ENCODE data around the gene MSI2.

MSI2 gene

DNA sequence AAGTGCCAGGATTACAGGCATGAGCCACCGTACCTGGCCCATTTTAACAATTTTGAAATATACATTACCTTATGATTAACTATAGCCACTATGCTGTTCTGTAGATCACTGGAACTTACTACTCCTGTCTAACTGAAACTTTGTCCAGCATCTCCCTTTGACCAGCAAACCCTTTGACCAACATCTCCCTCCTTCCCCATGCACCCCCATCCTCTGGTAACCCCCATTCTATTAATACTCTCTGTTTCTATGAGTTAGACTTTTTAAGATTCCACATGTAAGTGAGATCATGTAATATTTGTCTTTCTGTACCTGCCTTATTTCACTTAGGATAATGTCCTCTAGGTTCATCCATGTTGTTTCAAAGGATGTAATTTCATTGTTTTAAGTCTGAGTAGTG lies 178.0 kb downstream of the MSI2 start:
- TF ChIP-seq SP1 (IDR thresholded peaks at IDR 0.05) (no peak), FOXM1 (IDR thresholded peaks at IDR 0.05; ENCODE audit: borderline replicate concordance) (no peak), ZNF384 (IDR thresholded peaks at IDR 0.05) (no peak), FOXK2 (IDR thresholded peaks at IDR 0.05) (no peak), SUZ12 (IDR thresholded peaks at IDR 0.05) (no peak), NFRKB (IDR thresholded peaks at IDR 0.05) (no peak), ELF4 (IDR thresholded peaks at IDR 0.05) (no peak), FOXA1 (IDR thresholded peaks at IDR 0.05) (no peak), BHLHE40 (IDR thresholded peaks at IDR 0.05; ENCODE audit: borderline replicate concordance) (no peak), TARDBP (IDR thresholded peaks at IDR 0.05) (no peak), CTBP1 (IDR thresholded peaks at IDR 0.05; ENCODE audit: borderline replicate concordance) (no peak), LEF1 (IDR thresholded peaks at IDR 0.05; ENCODE audit: borderline replicate concordance) (no peak), ARNT (IDR thresholded peaks at IDR 0.05) (no peak), L3MBTL2 (conservative IDR thresholded peaks at IDR 0.05) (no peak)
- TF ChIP-seq, protein P1, sequence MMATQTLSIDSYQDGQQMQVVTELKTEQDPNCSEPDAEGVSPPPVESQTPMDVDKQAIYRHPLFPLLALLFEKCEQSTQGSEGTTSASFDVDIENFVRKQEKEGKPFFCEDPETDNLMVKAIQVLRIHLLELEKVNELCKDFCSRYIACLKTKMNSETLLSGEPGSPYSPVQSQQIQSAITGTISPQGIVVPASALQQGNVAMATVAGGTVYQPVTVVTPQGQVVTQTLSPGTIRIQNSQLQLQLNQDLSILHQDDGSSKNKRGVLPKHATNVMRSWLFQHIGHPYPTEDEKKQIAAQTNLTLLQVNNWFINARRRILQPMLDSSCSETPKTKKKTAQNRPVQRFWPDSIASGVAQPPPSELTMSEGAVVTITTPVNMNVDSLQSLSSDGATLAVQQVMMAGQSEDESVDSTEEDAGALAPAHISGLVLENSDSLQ (IDR thresholded peaks at IDR 0.05), result no peak
- ChIA-PET CTCF (no interaction called here), POLR2A (no interaction called here)

DNA sequence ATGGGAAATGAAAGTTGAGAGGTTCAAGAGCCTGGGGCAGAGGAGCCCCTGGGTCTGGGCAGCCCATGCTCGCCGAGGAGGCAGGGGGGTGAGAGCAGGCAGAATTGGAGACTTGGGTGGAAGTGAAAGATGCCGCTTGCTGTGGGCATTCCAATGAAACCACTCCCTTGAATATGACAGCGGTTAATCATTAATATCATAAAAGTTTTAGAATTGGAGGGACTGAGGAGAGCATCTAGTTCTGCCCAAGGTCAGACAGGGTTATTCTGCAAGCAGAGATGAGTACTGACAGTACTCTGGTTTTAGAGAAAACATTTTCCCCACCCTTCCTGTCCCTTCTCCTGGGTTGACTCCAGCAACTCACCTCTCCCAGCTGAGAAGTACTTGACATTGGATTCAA lies 180.2 kb downstream of the MSI2 start:
- POLR2A ChIA-PET, result no interaction called here
- DNase-seq (ENCODE audit: extremely low spot score), result no peak
- no peak for TF ChIP-seq TARDBP (IDR thresholded peaks at IDR 0.05)
- TF ChIP-seq LEF1 (IDR thresholded peaks at IDR 0.05; ENCODE audit: borderline replicate concordance), result no peak
- TF ChIP-seq NFRKB (IDR thresholded peaks at IDR 0.05), result no peak
- no peak for TF ChIP-seq FOXA1 (IDR thresholded peaks at IDR 0.05)
- no peak for TF ChIP-seq HDGF (IDR thresholded peaks at IDR 0.05; ENCODE audit: borderline replicate concordance)
- TF ChIP-seq BHLHE40 (IDR thresholded peaks at IDR 0.05; ENCODE audit: borderline replicate concordance), result no peak
- no peak for TF ChIP-seq ARNT (IDR thresholded peaks at IDR 0.05)
- TF ChIP-seq ELF4 (IDR thresholded peaks at IDR 0.05), result no peak
- TF ChIP-seq FOXK2 (IDR thresholded peaks at IDR 0.05), result no peak
- TF ChIP-seq FOXM1 (IDR thresholded peaks at IDR 0.05; ENCODE audit: borderline replicate concordance), result no peak
- TF ChIP-seq CTBP1 (IDR thresholded peaks at IDR 0.05; ENCODE audit: borderline replicate concordance), result no peak
- CTCF ChIA-PET, result interaction anchor here (1.7 kb wide), 1 partner anchor 193 kb away, joined by 5 read pairs; no protein-coding TSS in a partner anchor

More for the DNA sequence above, 178.0 kb downstream of the MSI2 start:
- DNase-seq (ENCODE audit: extremely low spot score), result no peak

GRCh38 chr17:57438066-57438731 lies 181.9 kb downstream of the MSI2 start:
- ChIA-PET CTCF (interaction anchor here (1.2 kb wide), 1 partner anchor 36 kb away, joined by 3 read pairs; no protein-coding TSS in a partner anchor), POLR2A (no interaction called here)
- DNase-seq (ENCODE audit: extremely low spot score), result no peak
- no peak for TF ChIP-seq SUZ12 (IDR thresholded peaks at IDR 0.05)
- TF ChIP-seq NFRKB (IDR thresholded peaks at IDR 0.05), result no peak
- TF ChIP-seq HDGF (IDR thresholded peaks at IDR 0.05; ENCODE audit: borderline replicate concordance), result no peak
- TF ChIP-seq ARNT (IDR thresholded peaks at IDR 0.05), result no peak
- TF ChIP-seq ELF4 (IDR thresholded peaks at IDR 0.05), result no peak
- TF ChIP-seq FOXA1 (IDR thresholded peaks at IDR 0.05), result no peak
- no peak for TF ChIP-seq BHLHE40 (IDR thresholded peaks at IDR 0.05; ENCODE audit: borderline replicate concordance)
- no peak for TF ChIP-seq FOXK2 (IDR thresholded peaks at IDR 0.05)
- TF ChIP-seq ZNF384 (IDR thresholded peaks at IDR 0.05), result no peak

- DNase-seq (ENCODE audit: extremely low spot score), result no peak
- ChIA-PET CTCF (interaction anchor here (1.1 to 2.9 kb wide), 6 partner anchors 8 to 232 kb away, joined by 3 to 22 read pairs (median 4); no protein-coding TSS in a partner anchor), POLR2A (no interaction called here)
- TF ChIP-seq SP1 (IDR thresholded peaks at IDR 0.05) (no peak), L3MBTL2 (conservative IDR thresholded peaks at IDR 0.05) (no peak), NFRKB (IDR thresholded peaks at IDR 0.05) (no peak), TARDBP (IDR thresholded peaks at IDR 0.05) (no peak), BHLHE40 (IDR thresholded peaks at IDR 0.05; ENCODE audit: borderline replicate concordance) (no peak), LEF1 (IDR thresholded peaks at IDR 0.05; ENCODE audit: borderline replicate concordance) (no peak)
Measured at GRCh38 chr17:57439651-57440050, 183.3 kb downstream of the MSI2 start.

DNA sequence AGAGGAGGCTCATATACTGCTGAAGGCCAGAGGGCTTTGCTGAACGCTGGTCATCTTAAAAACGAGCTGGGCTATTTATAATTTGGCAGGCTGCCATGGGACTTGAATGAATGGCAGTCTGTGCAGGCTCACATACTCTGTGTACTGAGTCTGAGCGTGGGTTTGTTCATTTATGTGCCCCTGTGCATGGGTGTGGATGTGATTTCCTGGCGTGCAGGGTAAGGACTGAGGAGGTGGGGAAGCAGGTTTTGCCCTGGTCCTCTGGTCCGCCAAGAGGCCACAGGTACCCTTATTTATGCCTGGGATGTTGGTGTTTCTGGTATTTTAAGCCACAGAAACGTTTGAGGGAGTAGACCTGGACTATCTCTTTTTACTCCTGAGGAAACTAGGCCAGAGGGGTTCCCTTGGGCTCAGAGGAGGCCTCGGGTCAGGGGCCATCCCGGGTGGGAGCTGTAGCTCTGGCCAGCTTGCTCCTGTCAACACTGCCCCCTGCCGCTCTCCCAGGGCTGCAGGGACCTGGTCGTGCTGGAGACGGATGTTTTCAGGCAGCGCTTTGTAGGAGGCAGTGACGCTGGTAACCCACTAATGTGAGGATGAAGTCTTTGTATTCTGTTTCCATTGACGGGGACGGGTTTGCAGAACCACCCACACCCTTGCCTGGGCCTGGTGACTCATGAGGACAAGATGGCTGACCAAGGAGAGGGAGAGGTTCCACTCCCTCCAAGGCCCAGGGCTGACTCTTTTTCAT lies 184.4 kb downstream of the MSI2 start:
- ChIA-PET POLR2A (no interaction called here), CTCF (interaction anchor here (1.1 to 2.9 kb wide), 9 partner anchors 9 to 232 kb away, joined by 3 to 22 read pairs (median 3); no protein-coding TSS in a partner anchor)
- peak; percentile 57 for DNase-seq (ENCODE audit: extremely low spot score)
- TF ChIP-seq TARDBP (IDR thresholded peaks at IDR 0.05) (no peak), FOXM1 (IDR thresholded peaks at IDR 0.05; ENCODE audit: borderline replicate concordance) (no peak), ZNF384 (IDR thresholded peaks at IDR 0.05) (no peak), SUZ12 (IDR thresholded peaks at IDR 0.05) (no peak), LEF1 (IDR thresholded peaks at IDR 0.05; ENCODE audit: borderline replicate concordance) (no peak), HDGF (IDR thresholded peaks at IDR 0.05; ENCODE audit: borderline replicate concordance) (no peak), CTBP1 (IDR thresholded peaks at IDR 0.05; ENCODE audit: borderline replicate concordance) (no peak)

GRCh38 chr17:57441270-57441600 lies 184.9 kb downstream of the MSI2 start:
- TF ChIP-seq ZNF384 (IDR thresholded peaks at IDR 0.05), result no peak
- TF ChIP-seq FOXM1 (IDR thresholded peaks at IDR 0.05; ENCODE audit: borderline replicate concordance), result no peak
- TF ChIP-seq L3MBTL2 (conservative IDR thresholded peaks at IDR 0.05), result no peak
- no peak for TF ChIP-seq FOXA1 (IDR thresholded peaks at IDR 0.05)
- TF ChIP-seq SP1 (IDR thresholded peaks at IDR 0.05), result no peak
- TF ChIP-seq ARNT (IDR thresholded peaks at IDR 0.05), result no peak
- no peak for TF ChIP-seq BHLHE40 (IDR thresholded peaks at IDR 0.05; ENCODE audit: borderline replicate concordance)
- no peak for TF ChIP-seq HDGF (IDR thresholded peaks at IDR 0.05; ENCODE audit: borderline replicate concordance)
- TF ChIP-seq TARDBP (IDR thresholded peaks at IDR 0.05), result no peak
- TF ChIP-seq SUZ12 (IDR thresholded peaks at IDR 0.05), result no peak
- no peak for TF ChIP-seq ELF4 (IDR thresholded peaks at IDR 0.05)
- TF ChIP-seq LEF1 (IDR thresholded peaks at IDR 0.05; ENCODE audit: borderline replicate concordance), result no peak
- TF ChIP-seq FOXK2 (IDR thresholded peaks at IDR 0.05), result no peak
- TF ChIP-seq NFRKB (IDR thresholded peaks at IDR 0.05), result no peak
- no peak for TF ChIP-seq CTBP1 (IDR thresholded peaks at IDR 0.05; ENCODE audit: borderline replicate concordance)
- TF ChIP-seq, protein P1 (IDR thresholded peaks at IDR 0.05), result no peak
- DNase-seq (ENCODE audit: extremely low spot score), result no peak
- CTCF ChIA-PET, result interaction anchor here (1.1 to 2.9 kb wide), 6 partner anchors 13 to 306 kb away, joined by 3 to 22 read pairs (median 3); no protein-coding TSS in a partner anchor
- POLR2A ChIA-PET, result interaction anchor here (0.7 kb wide), 1 partner anchor 55 kb away, joined by 4 read pairs; no protein-coding TSS in a partner anchor

Data from HEK293T (cell line).